ENCODE data around the gene KIF1B.
A peak's percentile ranks its signal among the peaks of the same experiment; 100 is the strongest.

The KIF1B gene

GRCh38 chr1:10338047-10338446 is 127.7 kb downstream of the KIF1B start:
- DNase-seq (ENCODE audit: low read depth), result peak; percentile 54

- no peak for DNase-seq (ENCODE audit: low read depth)
Measured at GRCh38 chr1:10338611-10339010, 128.2 kb downstream of the KIF1B start.

- DNase-seq (ENCODE audit: low read depth), result no peak
Measured at GRCh38 chr1:10339036-10339567, 128.7 kb downstream of the KIF1B start.

GRCh38 chr1:10339815-10340214 is 129.4 kb downstream of the KIF1B start:
- DNase-seq (ENCODE audit: low read depth), result peak; percentile 39

- peak; percentile 4 for DNase-seq (ENCODE audit: low read depth)
Measured at GRCh38 chr1:10340930-10341590, 130.7 kb downstream of the KIF1B start.

GRCh38 chr1:10347109-10347508 is 136.7 kb downstream of the KIF1B start:
- peak; percentile 11 for DNase-seq (ENCODE audit: low read depth)

GRCh38 chr1:10353282-10353681 is 142.9 kb downstream of the KIF1B start:
- DNase-seq (ENCODE audit: low read depth), result no peak

- no peak for DNase-seq (ENCODE audit: low read depth)
Measured at GRCh38 chr1:10353693-10354092, 143.3 kb downstream of the KIF1B start.

- DNase-seq (ENCODE audit: low read depth), result no peak
Measured at GRCh38 chr1:10360045-10360444, 149.7 kb downstream of the KIF1B start.

GRCh38 chr1:10361515-10361914 is 151.1 kb downstream of the KIF1B start:
- DNase-seq (ENCODE audit: low read depth), result no peak

GRCh38 chr1:10368194-10368593 is 157.8 kb downstream of the KIF1B start:
- DNase-seq (ENCODE audit: low read depth), result no peak

- peak; percentile 15 for DNase-seq (ENCODE audit: low read depth)
Measured at GRCh38 chr1:10374442-10374860, 164.1 kb downstream of the KIF1B start.

GRCh38 chr1:10377365-10378029 is 167.1 kb downstream of the KIF1B start:
- peak; percentile 94 for DNase-seq (ENCODE audit: low read depth)

GRCh38 chr1:10378081-10378841 is 167.9 kb downstream of the KIF1B start:
- DNase-seq (ENCODE audit: low read depth), result peak; percentile 60

- no peak for DNase-seq (ENCODE audit: low read depth)
Measured at GRCh38 chr1:10379101-10379620, 168.8 kb downstream of the KIF1B start.

- no peak for DNase-seq (ENCODE audit: low read depth)
Measured at GRCh38 chr1:10379676-10380075, 169.3 kb downstream of the KIF1B start.

- peak; percentile 94 for DNase-seq (ENCODE audit: low read depth)
Measured at GRCh38 chr1:10380594-10381275, 170.4 kb downstream of the KIF1B start.

- DNase-seq (ENCODE audit: low read depth), result no peak
Measured at GRCh38 chr1:10383630-10384029, 173.3 kb downstream of the KIF1B start.

GRCh38 chr1:10384219-10384618 is 173.8 kb downstream of the KIF1B start:
- DNase-seq (ENCODE audit: low read depth), result no peak

- no peak for DNase-seq (ENCODE audit: low read depth)
Measured at GRCh38 chr1:10386761-10387676, 176.6 kb downstream of the KIF1B start.

Measured in EH (cell line).